Duodenal mucosa (tissue), 2 donors: ENCODE measurements around the gene NEGR1.

Experiments
- H3K27ac ChIP-seq: one replicate; pipeline ENCODE4 v1.7.0; 2013; ENCODE audit warnings: low read depth, low read length
- H3K27me3 ChIP-seq, 2 donors: one replicate each; pipeline ENCODE4 v1.7.0; 2013; ENCODE audit warnings: low read length in 2 of 2, control low read depth in 1 of 2; ENCODE audit not compliant: insufficient read depth in 2 of 2, control insufficient read depth in 1 of 2
- H3K36me3 ChIP-seq, 2 donors: one replicate each; pipeline ENCODE4 v1.7.0; 2013; ENCODE audit warnings: low read length in 2 of 2, control low read depth in 1 of 2; ENCODE audit not compliant: insufficient read depth in 2 of 2, control insufficient read depth in 1 of 2
- H3K4me1 ChIP-seq, 2 donors: one replicate each; pipeline ENCODE4 v1.7.0; 2013; ENCODE audit warnings: low read length in 2 of 2, control low read depth in 1 of 2; ENCODE audit not compliant: insufficient read depth in 2 of 2, control insufficient read depth in 1 of 2
- H3K4me3 ChIP-seq, 2 donors: one replicate each; pipeline ENCODE4 v1.7.0; 2013; ENCODE audit warnings: low read length in 2 of 2, low read depth in 1 of 2
- H3K9ac ChIP-seq, 2 donors: one replicate each; pipeline ENCODE4 v1.7.0; 2013; ENCODE audit warnings: low read length in 2 of 2, low read depth in 1 of 2
- H3K9me3 ChIP-seq, 2 donors: one replicate each; pipeline ENCODE4 v1.7.0; 2013; ENCODE audit warnings: low read length in 2 of 2, control low read depth in 1 of 2; ENCODE audit not compliant: control insufficient read depth in 1 of 2

Gene NEGR1

GRCh38 chr1:71717186-71717585, 565.2 kb downstream of the NEGR1 start:
- Histone ChIP-seq H3K4me1 (no peaks in the 10 kb centered on the region), H3K9me3 (no peaks in the 10 kb centered on the region), H3K9ac (no peak overlapping the region), H3K36me3 (no peaks in the 10 kb centered on the region), H3K4me3 (no peak overlapping the region), H3K27me3 (no peaks in the 10 kb centered on the region), H3K27ac (no peak overlapping the region)

DNA sequence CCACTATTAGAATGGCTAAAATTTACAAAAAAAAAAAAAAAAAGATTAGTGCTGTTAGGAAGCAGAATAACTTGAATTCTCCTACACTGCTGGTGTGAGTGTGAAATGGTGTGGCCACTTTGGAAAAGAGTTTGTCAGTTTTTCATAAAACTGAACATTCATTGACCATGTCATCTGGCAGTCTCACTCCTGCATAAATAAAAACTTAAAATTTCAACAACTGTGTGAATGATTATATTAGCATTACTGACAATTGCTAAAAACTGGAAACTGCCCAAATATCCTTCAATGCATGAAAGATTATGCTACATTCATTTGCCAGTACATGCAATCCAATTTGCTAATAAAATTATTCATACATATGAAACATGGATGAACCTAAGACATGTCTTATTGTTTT, 570.9 kb downstream of the NEGR1 start:
- Histone ChIP-seq H3K27me3 (no peaks in the 10 kb centered on the region), H3K4me3 (no peak overlapping the region), H3K9ac (no peak overlapping the region), H3K36me3 (no peaks in the 10 kb centered on the region), H3K4me1 (no peaks in the 10 kb centered on the region), H3K9me3 (no peaks in the 10 kb centered on the region), H3K27ac (no peak overlapping the region)

DNA sequence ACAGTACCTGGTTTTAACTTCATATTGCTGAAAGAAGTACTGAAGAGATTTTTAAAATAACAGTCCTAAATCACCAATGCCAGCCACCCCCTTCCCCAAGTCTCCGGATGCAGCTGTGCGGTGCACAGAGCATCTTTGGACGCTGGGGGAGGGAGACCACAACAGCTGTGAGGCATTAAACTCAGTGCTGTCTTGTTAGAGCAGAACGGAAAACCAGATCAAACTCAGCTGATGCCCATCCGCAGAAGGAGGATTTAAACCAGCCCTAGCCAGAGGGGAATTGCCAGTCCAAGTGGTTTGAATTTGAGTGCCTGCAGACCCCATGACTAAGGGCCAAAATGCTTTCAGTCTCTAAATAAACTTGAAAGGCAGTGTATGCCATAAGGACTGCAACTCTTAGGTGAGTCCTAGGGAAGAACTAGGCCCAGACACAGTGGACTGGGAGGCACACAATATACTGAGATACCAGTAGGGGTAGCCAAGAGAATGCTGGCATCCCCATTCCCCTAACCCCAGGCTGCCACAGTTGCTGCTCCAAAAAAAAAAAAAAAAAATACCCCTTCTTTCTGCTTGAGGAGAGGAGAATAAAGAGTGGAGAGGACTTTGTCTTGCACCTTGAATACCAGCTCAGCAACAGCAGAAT, 576.2 kb downstream of the NEGR1 start:
- Histone ChIP-seq H3K4me1 (no peaks in the 10 kb centered on the region), H3K4me3 (no peak overlapping the region), H3K27me3 (no peaks in the 10 kb centered on the region), H3K27ac (no peak overlapping the region), H3K9ac (no peak overlapping the region), H3K9me3 (peaks cover 0 to 4% of the 10 kb centered on the region in 2 donors), H3K36me3 (no peaks in the 10 kb centered on the region)

GRCh38 chr1:71698186-71698585, 584.2 kb downstream of the NEGR1 start:
- no peak overlapping the region for H3K4me3 ChIP-seq
- no peak overlapping the region for H3K27ac ChIP-seq
- no peaks in the 10 kb centered on the region for H3K4me1 ChIP-seq
- H3K27me3 ChIP-seq: no peaks in the 10 kb centered on the region
- H3K36me3 ChIP-seq: no peaks in the 10 kb centered on the region
- H3K9ac ChIP-seq: no peak overlapping the region
- peaks cover 0 to 4% of the 10 kb centered on the region in 2 donors for H3K9me3 ChIP-seq

GRCh38 chr1:71695821-71696220, 586.5 kb downstream of the NEGR1 start:
- H3K9ac ChIP-seq: no peak overlapping the region
- no peaks in the 10 kb centered on the region for H3K4me1 ChIP-seq
- no peaks in the 10 kb centered on the region for H3K9me3 ChIP-seq
- H3K27me3 ChIP-seq: no peaks in the 10 kb centered on the region
- H3K27ac ChIP-seq: no peak overlapping the region
- H3K4me3 ChIP-seq: no peak overlapping the region
- H3K36me3 ChIP-seq: no peaks in the 10 kb centered on the region

DNA sequence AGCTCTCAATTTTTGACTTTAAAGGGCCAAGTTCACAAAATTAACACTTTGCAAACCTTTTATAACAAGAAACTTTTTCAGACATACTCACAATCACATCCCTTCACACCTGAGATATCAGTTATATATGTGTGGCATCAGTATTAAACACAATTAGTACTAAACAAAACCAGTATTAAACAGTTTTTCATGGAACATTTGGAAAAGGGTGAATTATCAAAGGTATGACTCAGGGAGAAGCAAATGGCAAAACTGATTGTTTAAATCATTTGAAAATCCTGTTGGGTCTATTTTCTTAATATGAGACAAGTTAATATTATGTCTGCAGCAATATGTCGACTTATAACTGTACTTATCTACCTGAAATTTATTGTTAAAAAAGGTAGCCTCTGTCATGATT, 587.3 kb downstream of the NEGR1 start:
- Histone ChIP-seq H3K9me3 (no peaks in the 10 kb centered on the region), H3K27ac (no peak overlapping the region), H3K27me3 (no peaks in the 10 kb centered on the region), H3K9ac (no peak overlapping the region), H3K36me3 (no peaks in the 10 kb centered on the region), H3K4me1 (no peaks in the 10 kb centered on the region), H3K4me3 (no peak overlapping the region)

DNA sequence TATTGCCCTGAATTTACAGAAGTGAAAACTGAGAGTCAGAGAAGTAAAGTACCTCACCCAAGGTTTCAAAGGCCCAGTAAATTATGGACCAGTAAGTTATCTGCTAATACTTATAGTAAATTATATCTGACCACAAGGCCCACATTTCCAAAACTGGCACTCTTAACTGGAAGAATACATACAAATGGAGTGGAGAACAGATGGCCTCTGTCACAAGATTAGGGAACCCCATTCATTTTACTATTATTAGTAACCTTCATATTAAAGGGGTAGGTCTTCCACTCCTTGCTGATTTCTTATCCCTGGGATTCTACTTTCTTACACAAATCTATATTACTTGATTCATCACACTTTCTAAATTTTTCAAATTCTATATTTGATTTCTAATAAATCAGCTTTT, 588.8 kb downstream of the NEGR1 start:
- H3K4me3 ChIP-seq: no peak overlapping the region
- H3K27me3 ChIP-seq: no peaks in the 10 kb centered on the region
- H3K4me1 ChIP-seq: no peaks in the 10 kb centered on the region
- no peak overlapping the region for H3K27ac ChIP-seq
- no peaks in the 10 kb centered on the region for H3K36me3 ChIP-seq
- no peak overlapping the region for H3K9ac ChIP-seq
- H3K9me3 ChIP-seq: no peaks in the 10 kb centered on the region

GRCh38 chr1:71689635-71690034, 592.7 kb downstream of the NEGR1 start:
- H3K4me1 ChIP-seq: no peaks in the 10 kb centered on the region
- H3K9me3 ChIP-seq: no peaks in the 10 kb centered on the region
- H3K4me3 ChIP-seq: no peak overlapping the region
- H3K9ac ChIP-seq: no peak overlapping the region
- H3K36me3 ChIP-seq: no peaks in the 10 kb centered on the region
- no peaks in the 10 kb centered on the region for H3K27me3 ChIP-seq
- no peak overlapping the region for H3K27ac ChIP-seq

DNA sequence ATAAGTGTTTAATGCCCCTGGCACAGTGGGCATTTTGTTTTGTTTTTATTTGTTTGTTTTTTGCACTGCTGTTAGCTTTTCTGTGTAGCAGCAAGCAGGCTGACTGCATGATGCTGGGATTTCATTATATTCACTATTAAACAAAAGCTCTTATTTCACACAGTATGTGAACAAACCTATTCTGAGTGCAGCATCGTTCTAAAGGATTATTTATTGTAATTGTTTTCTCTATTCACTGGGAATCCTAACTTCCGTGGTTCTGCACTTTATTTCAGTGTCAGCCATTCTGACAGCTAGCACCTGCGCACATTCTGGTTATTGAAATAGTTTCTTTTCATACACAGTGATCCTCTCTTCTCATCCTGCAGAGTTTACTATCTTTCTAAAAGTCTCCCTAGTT, 595.0 kb downstream of the NEGR1 start:
- Histone ChIP-seq H3K9ac (no peak overlapping the region), H3K4me3 (no peak overlapping the region), H3K4me1 (no peaks in the 10 kb centered on the region), H3K36me3 (no peaks in the 10 kb centered on the region), H3K27ac (no peak overlapping the region), H3K27me3 (no peaks in the 10 kb centered on the region), H3K9me3 (no peaks in the 10 kb centered on the region)

- H3K27ac ChIP-seq: no peak overlapping the region
- no peak overlapping the region for H3K4me3 ChIP-seq
- H3K9me3 ChIP-seq: no peaks in the 10 kb centered on the region
- H3K9ac ChIP-seq: no peak overlapping the region
- H3K4me1 ChIP-seq: no peaks in the 10 kb centered on the region
- H3K27me3 ChIP-seq: no peaks in the 10 kb centered on the region
- H3K36me3 ChIP-seq: no peaks in the 10 kb centered on the region
Observed at GRCh38 chr1:71676979-71677925, 605.1 kb downstream of the NEGR1 start.
